HG03175 (cell line): ENCODE data around the gene ADAMTS12.
"Not testable (repeated sequence)": the region's sequence is repeated elsewhere in the genome, so short reads cannot be mapped to it uniquely, and the experiment has no call there.

Source experiments
- ATAC-seq: cut with Tn5 transposase; IDR thresholded peaks from one replicate; pipeline ENCODE4 v1.9.1; 2021; ENCODE audit warnings: mild to moderate bottlenecking, moderate library complexity; ENCODE audit not compliant: unreplicated experiment

ADAMTS12 gene

DNA sequence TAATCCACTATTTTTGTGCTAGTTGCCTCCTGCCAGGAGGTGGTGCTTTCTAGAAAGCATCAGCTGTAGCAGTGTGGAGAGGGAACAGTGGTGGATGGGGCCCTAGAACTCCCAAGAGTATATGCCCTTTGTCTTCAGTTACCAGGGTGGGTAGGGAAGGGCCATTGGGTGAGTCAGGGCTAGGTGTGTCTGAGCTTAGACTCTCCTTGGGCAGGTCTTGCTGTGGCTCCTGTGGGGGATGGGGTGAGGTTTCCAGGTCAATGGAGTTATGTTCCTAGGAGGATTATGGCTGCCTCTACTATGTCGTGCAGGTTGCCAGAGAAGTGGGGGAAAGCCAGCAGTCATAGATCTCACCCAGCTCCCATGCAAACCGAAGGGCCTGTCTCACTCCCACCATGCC is 11.3 kb upstream of the ADAMTS12 start:
- no peak for ATAC-seq

DNA sequence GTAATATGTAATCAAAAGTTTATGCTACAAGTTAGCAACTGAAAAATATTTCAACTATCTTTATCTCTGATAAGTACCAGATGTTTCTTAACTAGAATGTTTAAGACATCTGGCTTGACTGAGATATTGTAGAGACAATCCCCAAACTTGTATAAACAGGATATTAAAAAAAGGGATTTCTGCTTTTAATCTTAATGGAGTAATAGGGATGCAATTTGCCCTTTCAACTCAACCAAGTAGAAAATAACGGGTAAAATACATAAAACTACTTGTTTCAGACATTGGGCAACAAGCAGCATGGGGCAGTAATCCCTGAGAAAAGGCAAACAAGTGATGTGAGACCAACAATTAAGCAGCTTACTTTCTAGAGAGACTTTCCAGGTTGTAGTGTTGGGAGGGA is 9.4 kb upstream of the ADAMTS12 start:
- no peak for ATAC-seq

DNA sequence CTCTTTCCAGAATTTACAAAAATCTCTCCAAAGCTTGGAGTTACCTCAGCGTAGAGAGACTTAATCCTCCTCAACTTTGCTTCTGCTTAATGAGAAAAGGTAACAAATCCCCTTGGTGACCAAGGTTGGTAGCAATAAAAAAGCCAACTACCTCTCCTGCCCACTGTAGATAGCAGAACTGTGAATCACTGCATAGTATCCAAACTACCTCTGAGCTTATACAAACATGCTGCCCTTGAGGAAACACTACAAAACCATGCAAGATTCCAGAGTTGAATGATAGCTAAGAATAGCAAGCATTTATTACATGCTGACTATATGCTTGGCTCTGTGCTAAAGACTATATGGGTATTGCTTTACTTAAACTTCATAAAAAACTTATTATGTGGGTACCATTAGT is 2.8 kb upstream of the ADAMTS12 start:
- no peak for ATAC-seq

DNA sequence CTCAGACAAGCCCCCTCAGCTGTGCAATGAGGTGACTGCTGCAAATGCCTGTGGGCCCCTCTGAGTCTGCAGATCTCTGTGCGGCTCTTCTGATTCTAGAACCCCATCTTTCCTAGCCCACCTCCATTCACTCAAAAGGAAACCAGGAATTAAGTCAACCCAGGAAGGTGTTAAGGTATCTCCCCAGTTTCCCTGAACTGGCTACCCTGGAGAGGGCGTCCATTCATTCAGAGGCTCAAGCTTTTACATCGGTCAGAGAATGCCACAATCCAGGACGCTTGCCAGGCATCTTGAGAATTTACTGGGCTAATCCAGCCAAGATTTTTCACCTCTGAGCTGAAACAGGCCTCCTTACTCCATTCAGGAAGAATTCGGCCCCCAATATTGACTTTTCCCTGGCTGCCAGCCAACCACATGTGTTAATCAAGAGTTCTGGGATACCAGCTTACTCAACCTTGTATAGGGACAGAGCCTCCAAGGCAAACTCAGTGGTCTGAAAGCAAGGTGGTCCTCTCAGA is 889 bp upstream of the ADAMTS12 start:
- ATAC-seq: no peak

DNA sequence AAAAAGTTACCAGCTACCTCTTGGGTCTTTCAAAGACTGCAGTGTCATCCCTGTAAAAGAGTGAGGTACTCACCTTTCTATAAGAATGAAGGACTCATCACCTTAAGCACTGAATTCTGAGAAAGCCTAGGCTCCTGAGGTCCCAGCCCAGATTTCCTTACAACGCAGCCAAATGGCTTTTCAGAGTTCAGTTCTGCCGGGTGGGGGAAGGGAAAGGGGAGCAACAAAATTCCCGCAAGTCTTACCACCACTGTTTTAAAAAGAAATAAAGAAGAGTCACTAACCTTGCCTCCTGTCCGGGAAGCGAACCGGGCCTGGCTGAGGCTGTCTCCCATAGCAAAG is 373 bp downstream of the ADAMTS12 start:
- ATAC-seq: no peak

DNA sequence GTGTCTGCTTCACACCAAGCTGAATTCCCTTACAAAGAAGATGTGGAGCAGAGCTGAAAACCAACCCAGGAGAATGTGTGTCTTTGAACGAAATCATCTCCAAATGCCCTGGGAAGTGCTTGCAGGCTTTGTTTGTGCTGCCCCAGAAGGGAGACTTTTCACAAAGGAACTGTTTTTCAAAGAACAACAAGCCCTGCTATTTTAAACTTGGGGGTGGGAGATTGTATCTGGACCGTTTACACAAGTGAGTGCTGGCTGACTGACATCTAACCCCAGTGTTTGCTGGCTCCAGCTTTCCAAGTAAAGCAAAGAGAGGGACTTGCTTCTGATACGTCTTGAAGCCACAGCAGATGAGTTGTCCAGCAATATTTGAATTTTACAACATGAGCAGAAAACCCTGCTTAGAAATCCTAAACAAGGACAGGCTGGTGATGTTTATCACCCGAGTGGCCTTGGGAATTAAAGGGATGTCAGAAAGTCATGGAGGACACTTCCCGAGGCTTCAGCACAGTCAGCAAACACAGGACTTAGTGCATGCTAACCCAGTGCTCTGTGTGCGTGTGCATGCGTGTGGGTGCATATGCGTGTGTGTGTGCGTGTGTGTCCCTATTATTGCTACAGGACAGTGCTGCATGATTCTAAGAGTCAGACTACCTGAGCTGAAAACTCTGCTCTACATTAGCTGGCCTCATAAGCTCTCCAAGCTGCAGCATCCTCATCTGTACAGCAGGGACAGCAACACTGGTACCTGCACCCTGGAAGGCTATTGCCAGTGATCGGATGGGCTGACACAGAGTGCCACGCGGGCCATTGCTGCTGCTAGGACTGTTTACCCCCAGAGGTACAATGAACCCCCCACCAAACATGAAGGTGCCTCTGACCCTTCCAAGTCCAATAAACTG is 1.4 kb downstream of the ADAMTS12 start:
- no peak for ATAC-seq

DNA sequence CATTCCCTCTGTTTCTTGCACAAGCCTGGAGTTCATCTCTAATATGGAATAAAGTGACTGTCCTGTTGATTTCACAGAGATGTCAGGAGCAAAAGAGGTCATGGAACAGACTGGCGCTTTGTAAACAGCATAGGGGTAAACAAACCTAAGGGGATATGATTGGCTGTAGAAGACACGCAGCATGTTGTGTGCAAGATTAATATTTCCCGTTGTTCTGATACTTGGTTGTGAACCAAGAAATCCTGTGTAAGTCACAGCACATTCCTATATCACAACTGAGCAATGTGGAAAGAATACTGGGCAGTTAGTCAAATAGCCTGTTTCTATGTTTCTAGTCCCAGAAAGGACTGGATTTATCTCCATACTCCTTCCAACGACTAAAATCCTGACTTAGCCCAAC is 3.2 kb downstream of the ADAMTS12 start:
- no peak for ATAC-seq

DNA sequence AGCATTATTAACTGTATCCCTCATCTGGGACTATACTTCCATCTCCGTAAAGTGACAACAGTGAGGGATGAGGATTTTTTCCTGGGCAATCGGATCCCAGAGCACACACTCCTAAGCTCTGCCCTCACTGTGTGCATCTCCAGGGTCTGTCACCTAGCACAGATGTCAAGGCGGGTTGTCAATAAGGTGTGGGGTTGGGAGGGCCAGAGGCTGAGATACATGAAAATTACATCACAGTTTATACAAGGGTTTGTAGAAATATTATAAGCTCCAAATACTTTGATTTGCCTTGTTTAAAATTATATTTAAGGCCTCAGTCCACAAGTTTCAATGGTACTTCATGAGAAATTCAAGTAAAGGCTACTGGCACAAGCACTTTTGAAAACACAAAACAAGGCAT is 4.5 kb downstream of the ADAMTS12 start:
- ATAC-seq: no peak

DNA sequence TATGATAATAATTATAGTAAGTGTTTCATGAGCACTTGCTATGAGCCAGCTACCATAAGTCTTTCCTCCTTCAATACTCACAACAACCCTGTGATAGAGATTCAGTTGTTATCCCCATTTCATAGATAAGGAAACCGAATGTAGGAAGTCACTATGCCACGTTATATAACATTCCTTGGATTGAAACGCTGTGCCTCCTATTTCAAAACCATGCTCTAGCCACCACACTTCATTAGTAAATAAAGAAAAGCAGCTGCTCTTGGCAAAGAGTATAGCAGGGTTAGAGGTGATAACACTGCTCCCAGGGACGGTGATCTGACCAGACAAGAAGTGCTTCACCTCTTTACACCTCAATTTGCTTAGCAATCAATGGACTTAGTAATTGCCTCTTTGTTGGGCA is 5.5 kb downstream of the ADAMTS12 start:
- no peak for ATAC-seq

DNA sequence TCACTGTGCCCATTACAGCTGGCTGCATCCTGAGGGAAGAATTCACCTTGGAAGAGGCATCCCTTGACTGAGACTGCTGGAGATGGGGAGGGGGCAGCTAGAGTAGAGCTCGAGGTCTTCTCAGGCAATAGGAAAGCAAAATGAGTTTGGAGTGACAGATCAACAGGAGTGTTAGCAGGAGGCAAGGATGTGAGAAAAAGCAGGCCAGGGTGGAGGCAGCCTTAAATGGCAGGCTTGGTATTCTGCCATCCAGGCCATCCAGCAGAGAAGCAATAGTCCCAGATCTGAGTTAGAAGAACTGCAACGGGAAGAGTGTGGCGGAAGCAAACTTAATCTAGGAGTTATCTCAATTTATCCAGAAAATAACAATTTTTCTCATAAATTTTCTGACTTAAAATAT is 6.1 kb downstream of the ADAMTS12 start:
- ATAC-seq: no peak

DNA sequence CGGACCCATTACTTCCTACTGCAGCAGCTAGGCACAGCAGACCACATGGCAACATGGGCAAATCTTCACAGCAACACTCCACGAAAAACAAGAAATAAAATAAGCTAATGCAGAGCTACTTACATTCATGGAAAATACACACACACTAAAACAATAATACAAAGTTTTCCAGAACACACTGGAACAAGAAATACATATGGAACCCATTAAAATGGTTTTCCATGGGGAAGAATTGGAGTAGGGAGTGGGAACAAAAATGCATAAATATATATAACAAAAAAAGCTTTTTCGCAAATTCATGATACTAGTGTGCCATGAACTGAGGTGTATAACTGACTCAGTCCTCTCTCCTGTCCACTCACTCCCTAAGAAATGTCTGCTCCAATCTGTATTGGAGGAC is 8.3 kb downstream of the ADAMTS12 start:
- no peak for ATAC-seq

DNA sequence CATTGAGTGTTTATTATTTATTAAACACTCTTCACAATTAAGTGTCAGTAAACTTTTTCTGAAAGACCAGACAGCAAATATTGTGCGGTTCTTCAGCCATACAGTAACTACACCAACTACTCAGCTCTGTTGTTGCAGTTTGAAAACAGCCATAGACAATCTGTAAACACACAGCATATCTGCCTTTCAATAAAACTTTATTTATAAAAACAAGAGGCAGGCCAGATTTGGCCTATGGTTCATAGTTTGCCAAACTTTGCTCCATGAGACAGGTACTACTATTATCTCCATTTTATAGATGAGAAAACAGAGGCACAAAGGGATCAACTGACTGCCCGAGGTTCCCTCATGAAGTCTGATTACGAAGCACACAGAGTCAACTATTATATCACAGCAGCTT is 11.5 kb downstream of the ADAMTS12 start:
- ATAC-seq: no peak

DNA sequence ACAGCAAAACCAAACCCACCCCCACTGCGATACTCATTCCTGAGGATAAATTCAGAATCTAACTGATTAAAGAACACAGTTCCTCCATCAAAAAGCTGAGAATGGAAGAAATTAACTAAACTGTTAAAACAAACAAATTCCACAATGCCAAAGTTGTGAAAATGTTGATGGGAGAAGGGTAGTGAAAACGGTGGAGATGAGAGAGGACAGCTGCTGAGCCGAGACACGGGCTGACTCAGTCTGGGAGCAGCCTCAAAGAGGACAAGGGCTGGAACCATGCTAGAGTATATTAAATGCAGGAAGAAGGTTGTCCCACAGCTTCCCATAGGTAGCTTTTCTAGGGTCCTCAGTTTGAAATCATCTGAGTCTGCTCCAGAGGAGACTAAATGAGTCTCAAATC is 14.3 kb downstream of the ADAMTS12 start:
- no peak for ATAC-seq

DNA sequence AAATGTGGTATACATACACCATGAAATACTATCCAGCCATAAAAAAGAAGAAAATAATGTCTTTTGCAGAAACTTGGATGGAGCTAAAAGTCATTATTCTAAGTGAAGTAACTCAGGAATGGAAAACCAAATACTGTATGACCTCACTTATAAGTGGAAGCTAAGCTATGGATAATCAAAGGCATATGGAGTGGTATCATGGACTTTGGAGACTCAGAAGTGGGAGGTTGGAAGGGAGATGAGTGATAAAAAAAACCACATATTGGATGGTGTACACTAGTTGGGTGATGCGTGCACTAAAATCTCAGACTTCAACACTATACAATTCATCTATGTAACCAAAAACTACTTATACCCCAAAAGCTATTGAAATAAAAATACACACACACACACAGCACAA is 24.5 kb downstream of the ADAMTS12 start:
- ATAC-seq: no peak

DNA sequence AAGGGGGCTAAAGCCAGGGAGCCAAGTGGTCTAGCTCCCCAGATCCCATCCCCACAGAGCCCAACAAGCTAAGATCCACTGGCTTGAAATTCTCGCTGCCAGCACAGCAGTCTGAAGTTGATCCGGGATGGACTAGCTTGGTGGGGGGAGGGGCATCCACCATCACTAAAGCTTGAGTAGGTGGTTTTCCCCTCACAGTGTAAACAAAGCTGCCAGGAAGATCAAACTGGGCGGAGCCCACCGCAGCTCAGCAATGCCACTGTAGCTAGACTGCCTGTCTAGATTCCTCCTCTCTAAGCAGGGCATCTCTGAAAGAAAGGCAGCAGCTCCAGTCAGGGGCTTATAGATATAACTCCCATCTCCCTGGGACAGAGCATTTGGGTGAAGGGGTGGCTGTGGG is 32.6 kb downstream of the ADAMTS12 start:
- not testable (repeated sequence) for ATAC-seq

DNA sequence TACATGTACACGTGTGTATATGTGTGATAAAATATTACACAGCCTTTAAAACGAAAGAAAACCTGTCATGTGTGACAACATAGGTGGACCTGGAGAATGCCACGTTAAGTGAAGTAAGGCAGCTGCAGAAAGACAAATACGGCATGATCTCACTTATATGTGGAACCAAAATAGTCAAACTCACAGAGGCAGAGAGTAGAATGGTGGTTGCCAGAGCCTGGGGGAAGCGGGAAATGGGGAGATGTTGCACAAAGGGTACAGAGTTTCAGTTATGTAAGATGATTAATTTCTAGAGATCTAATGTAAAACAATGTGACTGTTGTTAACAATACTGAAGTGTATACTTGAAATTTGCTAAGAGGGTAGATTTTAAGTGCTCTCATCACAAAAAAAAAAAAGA is 34.8 kb downstream of the ADAMTS12 start:
- ATAC-seq: no peak

DNA sequence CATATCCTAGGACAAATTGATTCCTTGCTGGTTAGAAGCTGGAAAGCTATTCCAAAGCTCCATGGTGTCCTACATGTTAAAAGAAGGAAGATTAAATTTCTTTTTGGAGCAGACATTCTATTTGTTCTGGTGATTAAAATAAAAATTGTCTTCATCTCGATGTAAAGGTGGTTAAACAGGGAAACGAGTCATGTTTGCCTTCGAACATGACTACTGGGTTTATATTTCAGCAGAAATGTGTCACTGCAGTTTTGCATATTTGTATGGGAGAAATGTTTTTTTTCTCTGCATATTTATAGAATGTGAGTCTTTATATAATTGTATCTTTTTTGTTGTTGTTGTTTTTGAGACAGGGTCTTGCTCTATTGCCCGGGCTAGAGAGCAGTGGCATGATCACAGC is 36.4 kb downstream of the ADAMTS12 start:
- ATAC-seq: no peak

DNA sequence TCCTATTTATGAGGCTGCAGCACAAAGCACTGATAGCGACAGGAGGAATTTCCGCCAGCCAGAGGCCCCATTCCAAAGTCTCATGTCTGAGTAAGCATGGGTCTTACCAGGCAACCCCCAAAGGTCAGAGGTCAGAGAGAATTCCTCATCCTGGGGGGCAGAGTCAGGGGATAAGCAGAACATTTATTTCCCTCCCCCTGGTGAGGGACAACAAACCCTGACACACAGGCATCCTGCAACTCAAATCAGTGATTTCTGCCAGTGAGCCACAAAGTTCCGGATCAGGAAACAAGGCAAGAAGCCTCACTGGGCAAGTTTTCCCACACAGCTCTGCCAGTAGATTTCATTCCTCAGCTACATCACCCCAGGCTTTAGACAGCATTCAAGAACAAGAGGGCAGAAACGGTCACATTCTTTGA is 37.0 kb downstream of the ADAMTS12 start:
- no peak for ATAC-seq

DNA sequence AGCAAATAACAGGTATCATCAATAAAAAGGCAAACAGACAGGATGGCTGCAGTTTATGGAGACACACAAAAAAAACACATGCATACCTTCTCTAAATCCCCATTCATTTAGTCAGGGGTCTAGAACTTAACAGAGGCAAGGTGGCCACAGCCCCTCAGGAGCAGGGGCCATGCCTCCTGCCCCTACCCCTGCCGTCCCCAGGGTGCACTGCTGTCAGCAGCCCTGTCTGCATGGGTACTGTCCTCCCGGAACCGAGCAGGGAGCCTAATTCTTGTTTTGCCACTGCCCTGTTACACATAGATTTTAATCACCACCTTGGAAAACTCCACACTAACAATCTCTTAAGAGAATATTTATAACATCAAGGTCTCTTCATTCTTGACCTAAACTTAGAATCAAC is 39.0 kb downstream of the ADAMTS12 start:
- no peak for ATAC-seq

DNA sequence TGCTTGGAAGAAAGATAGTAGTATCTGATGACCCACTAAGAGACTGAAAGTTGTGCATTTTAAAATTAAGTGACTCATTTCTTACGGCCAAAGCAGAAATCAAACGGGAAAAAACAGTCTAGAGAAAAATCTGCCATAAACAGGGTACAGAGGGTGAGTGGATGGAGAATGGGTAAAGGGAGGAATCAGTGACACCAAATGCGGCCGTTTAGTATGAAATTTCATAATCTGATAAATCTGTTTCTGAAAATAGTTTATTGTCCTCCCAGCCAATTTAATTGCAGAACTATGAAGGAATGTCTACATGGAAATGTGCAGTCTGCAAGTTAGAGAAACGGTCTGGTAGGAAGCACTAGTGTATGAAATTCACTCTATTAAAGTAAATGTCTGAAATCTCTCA is 39.5 kb downstream of the ADAMTS12 start:
- ATAC-seq: no peak

DNA sequence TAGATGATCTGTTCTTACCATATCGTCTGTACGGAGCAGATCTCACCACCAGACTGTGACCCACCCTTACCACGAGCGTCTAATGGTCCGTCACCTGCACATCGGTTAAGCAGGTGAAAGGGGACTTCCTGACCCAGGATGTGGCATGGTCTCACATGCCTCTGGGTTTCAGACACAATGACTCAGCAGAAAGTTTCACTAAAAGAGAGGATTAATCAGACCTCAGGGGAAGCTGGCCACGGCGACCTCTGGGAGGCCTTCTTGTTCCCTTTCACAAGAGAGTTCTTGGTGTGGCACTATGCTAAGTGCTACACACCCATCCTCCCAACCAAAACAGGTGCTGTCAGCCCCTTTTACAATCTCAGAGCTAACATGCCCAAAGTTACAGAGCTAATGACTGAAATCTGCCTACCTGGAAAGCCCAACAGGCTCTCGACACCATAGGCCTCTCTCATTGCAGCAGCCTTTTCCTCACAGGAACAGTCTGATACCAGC is 41.6 kb downstream of the ADAMTS12 start:
- peak; percentile 93 for ATAC-seq

DNA sequence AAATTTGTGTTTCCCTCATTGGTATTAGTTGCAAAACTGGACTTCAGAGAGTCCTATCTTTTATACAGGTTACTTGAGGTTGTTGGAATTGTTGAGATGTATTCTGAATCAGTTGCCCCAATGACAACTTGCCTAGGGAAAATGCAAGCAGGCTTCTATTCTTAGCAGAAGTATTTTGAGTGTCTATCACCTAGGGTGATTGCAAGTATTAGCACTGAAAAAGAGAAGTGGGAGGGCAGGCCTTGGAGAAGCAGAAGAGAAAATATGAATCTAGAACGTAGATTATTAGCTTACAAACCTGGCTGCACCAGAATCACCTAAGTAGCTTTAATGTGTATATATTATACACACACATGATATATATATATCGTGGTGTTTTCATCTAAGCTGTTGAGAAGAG is 43.2 kb downstream of the ADAMTS12 start:
- ATAC-seq: peak; percentile 44

DNA sequence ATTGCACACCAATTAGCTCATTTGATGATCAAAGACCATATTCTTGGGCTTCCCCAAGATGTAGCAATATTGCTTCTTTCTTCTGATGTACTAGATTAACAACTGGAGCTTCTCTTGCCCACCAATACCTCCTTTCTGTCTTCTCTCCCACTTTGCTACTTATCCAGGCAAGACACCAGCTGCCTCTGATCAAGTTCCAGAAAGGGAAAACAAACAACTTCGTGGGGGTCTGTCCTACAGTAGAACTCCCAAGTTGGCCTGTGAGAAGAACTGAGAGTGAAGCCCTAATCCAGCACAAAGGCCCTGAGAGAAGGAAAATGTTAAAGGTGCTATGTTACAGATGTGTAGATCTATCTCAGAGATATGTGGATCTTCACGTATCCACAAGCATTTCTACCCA is 44.9 kb downstream of the ADAMTS12 start:
- no peak for ATAC-seq
